OCI-LY1 (cell line): ENCODE data around the gene ADAMTSL1.

Experiments
- CTCF ChIP-seq: fragments of 200-600 bp; sonication (generic), shearing (Covaris generic); IDR thresholded peaks from 2 replicates; pipeline ENCODE4 v1.5.1; 2017; ENCODE audit warnings: mild to moderate bottlenecking, antibody characterized with exemption, low read length, moderate library complexity, mixed read lengths
- EZH2 ChIP-seq: fragments of 200-600 bp; sonication (generic), shearing (Covaris generic); IDR thresholded peaks from 2 replicates; pipeline ENCODE4 v1.8.0; 2017; ENCODE audit warnings: borderline replicate concordance, mixed run types, mild to moderate bottlenecking, antibody characterized with exemption, low read length, moderate library complexity, mixed read lengths

GRCh38 chr9:18910916-18911315, 437.0 kb downstream of the ADAMTSL1 start:
- no peak for TF ChIP-seq CTCF
- no peak for TF ChIP-seq EZH2
